ENCODE measurements around the gene CRISPLD2.

The CRISPLD2 gene

GRCh38 chr16:84819644-84820304 lies at the start of gene CRISPLD2:
Gene CRISPLD2 (plus strand): TSS chr16:84819985. CDS start chr16:84838496, 18,511 bp downstream.
- DNase-seq = peak; percentile 93

GRCh38 chr16:84773312-84773711 lies 46.5 kb upstream of the CRISPLD2 start:
- no peak for DNase-seq

GRCh38 chr16:84774810-84775209 lies 45.0 kb upstream of the CRISPLD2 start:
- DNase-seq = no peak

- DNase-seq = no peak
Observed at GRCh38 chr16:84775262-84775810, 44.4 kb upstream of the CRISPLD2 start.

- DNase-seq = no peak
Observed at GRCh38 chr16:84777435-84777834, 42.4 kb upstream of the CRISPLD2 start.

GRCh38 chr16:84778720-84779119 lies 41.1 kb upstream of the CRISPLD2 start:
- no peak for DNase-seq

- no peak for DNase-seq
Observed at GRCh38 chr16:84780063-84780462, 39.7 kb upstream of the CRISPLD2 start.

- no peak for DNase-seq
Observed at GRCh38 chr16:84780544-84781376, 39.0 kb upstream of the CRISPLD2 start.

- DNase-seq = no peak
Observed at GRCh38 chr16:84782846-84783245, 36.9 kb upstream of the CRISPLD2 start.

- no peak for DNase-seq
Observed at GRCh38 chr16:84785843-84786581, 33.8 kb upstream of the CRISPLD2 start.

- DNase-seq = no peak
Observed at GRCh38 chr16:84786605-84787262, 33.1 kb upstream of the CRISPLD2 start.

- DNase-seq = no peak
Observed at GRCh38 chr16:84787263-84787622, 32.5 kb upstream of the CRISPLD2 start.

GRCh38 chr16:84788920-84789391 lies 30.8 kb upstream of the CRISPLD2 start:
- no peak for DNase-seq

- DNase-seq = no peak
Observed at GRCh38 chr16:84789431-84789830, 30.4 kb upstream of the CRISPLD2 start.

- no peak for DNase-seq
Observed at GRCh38 chr16:84790301-84790700, 29.5 kb upstream of the CRISPLD2 start.

GRCh38 chr16:84791088-84791487 lies 28.7 kb upstream of the CRISPLD2 start:
- no peak for DNase-seq

- DNase-seq = no peak
Observed at GRCh38 chr16:84791501-84791900, 28.3 kb upstream of the CRISPLD2 start.

GRCh38 chr16:84794186-84794585 lies 25.6 kb upstream of the CRISPLD2 start:
- no peak for DNase-seq

- DNase-seq = no peak
Observed at GRCh38 chr16:84794626-84795025, 25.2 kb upstream of the CRISPLD2 start.

- DNase-seq = no peak
Observed at GRCh38 chr16:84795329-84796053, 24.3 kb upstream of the CRISPLD2 start.

GRCh38 chr16:84800158-84800978 lies 19.4 kb upstream of the CRISPLD2 start:
- DNase-seq = no peak
